ENCODE results near the gene PIK3R6. TPM values are rescaled to one million over a fixed set of nuclear protein-coding genes. Genes with fewer than 3 reads are reported as not detected.

Gene PIK3R6
- total and polyA plus RNA-seq, 2 experiments from 2014 or later: 0.11 to 0.24 TPM

DNA sequence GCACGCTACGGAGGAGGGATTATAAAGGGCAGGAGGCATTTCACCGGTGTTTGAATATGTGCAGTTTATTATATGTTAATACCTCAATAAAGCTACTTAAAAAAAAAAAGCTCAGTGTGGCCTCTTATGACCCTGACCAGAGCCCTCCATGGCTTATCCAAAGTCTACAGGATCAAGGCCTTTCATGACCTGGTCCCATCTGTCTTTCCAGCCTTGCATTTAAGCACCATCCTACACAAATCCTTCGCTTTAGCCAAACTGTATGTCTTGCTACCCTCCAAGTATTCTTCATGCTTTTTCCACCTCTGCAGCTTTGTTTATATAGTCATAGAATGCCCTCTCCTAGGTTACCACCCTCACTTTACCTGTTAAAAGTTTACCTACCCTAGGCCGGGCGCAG, 74.8 kb downstream of the PIK3R6 start:
- Histone ChIP-seq H2AFZ (no peak overlapping the region), H3K9me2 (ENCODE audit: insufficient read depth) (no peaks in the 10 kb centered on the region), H3K79me2 (replicated peaks; ENCODE audit: insufficient read depth) (no peaks in the 10 kb centered on the region), H3K4me3 (no peak overlapping the region), H3F3A (replicated peaks; ENCODE audit: low read depth) (no peaks in the 10 kb centered on the region), H3K4me2 (no peak overlapping the region), H4K20me1 (replicated peaks; ENCODE audit: insufficient read depth) (no peaks in the 10 kb centered on the region), H3K36me3 (ENCODE audit: insufficient read depth) (no peaks in the 10 kb centered on the region), H3K27ac (ENCODE audit: low read depth) (no peak overlapping the region), H3K4me1 (ENCODE audit: insufficient read depth) (peaks cover 11% of the 10 kb centered on the region; the same call in 1 of the 2 replicates), H3K27me3 (ENCODE audit: insufficient read depth) (no peaks in the 10 kb centered on the region)
- DNase-seq (ENCODE audit: low spot score) (no peak), ATAC-seq (no peak)
- Mint-ChIP-seq H3K4me1 (peaks cover 17% of the 10 kb centered on the region), H3K36me3 (ENCODE audit: low read depth) (peaks cover 11% of the 10 kb centered on the region; the same call in 2 of the 3 replicates), H3K27me3 (ENCODE audit: insufficient read depth, low read depth, poor library complexity) (peaks cover 3% of the 10 kb centered on the region), H3K27ac (no peak overlapping the region), H3K9me3 (peaks cover 17% of the 10 kb centered on the region), H3K4me3 (no peak overlapping the region)
- TF ChIP-seq, protein P1, sequence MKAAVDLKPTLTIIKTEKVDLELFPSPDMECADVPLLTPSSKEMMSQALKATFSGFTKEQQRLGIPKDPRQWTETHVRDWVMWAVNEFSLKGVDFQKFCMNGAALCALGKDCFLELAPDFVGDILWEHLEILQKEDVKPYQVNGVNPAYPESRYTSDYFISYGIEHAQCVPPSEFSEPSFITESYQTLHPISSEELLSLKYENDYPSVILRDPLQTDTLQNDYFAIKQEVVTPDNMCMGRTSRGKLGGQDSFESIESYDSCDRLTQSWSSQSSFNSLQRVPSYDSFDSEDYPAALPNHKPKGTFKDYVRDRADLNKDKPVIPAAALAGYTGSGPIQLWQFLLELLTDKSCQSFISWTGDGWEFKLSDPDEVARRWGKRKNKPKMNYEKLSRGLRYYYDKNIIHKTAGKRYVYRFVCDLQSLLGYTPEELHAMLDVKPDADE (IDR thresholded peaks at IDR 0.05): no peak
- TF ChIP-seq POLR2AphosphoS5 (IDR thresholded peaks at IDR 0.05; ENCODE audit: low read depth): no peak
- no peak for TF ChIP-seq ZNF331 (CRISPR knock-in tag; IDR thresholded peaks at IDR 0.05; ENCODE audit: low read depth)
- TF ChIP-seq, protein P2, sequence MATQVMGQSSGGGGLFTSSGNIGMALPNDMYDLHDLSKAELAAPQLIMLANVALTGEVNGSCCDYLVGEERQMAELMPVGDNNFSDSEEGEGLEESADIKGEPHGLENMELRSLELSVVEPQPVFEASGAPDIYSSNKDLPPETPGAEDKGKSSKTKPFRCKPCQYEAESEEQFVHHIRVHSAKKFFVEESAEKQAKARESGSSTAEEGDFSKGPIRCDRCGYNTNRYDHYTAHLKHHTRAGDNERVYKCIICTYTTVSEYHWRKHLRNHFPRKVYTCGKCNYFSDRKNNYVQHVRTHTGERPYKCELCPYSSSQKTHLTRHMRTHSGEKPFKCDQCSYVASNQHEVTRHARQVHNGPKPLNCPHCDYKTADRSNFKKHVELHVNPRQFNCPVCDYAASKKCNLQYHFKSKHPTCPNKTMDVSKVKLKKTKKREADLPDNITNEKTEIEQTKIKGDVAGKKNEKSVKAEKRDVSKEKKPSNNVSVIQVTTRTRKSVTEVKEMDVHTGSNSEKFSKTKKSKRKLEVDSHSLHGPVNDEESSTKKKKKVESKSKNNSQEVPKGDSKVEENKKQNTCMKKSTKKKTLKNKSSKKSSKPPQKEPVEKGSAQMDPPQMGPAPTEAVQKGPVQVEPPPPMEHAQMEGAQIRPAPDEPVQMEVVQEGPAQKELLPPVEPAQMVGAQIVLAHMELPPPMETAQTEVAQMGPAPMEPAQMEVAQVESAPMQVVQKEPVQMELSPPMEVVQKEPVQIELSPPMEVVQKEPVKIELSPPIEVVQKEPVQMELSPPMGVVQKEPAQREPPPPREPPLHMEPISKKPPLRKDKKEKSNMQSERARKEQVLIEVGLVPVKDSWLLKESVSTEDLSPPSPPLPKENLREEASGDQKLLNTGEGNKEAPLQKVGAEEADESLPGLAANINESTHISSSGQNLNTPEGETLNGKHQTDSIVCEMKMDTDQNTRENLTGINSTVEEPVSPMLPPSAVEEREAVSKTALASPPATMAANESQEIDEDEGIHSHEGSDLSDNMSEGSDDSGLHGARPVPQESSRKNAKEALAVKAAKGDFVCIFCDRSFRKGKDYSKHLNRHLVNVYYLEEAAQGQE (IDR thresholded peaks at IDR 0.05; ENCODE audit: unreplicated experiment): no peak

DNA sequence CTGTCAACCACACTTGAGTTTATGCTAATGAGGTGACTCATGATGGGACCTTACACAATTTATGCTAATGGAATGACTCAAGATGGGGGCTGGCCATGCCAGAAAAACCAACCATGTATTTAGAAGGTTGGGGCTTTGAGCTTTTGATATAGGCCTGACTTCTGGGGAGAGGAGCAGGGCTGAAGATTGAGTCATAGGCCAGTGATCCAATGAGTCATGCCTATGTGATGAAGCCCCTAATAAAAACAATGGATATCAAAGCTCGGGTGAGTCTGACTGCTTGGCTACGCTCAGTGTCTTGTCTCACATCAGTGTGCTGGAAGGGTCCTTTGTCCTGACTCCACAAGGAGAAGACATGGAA, 75.6 kb downstream of the PIK3R6 start:
- H3K4me1 ChIP-seq (ENCODE audit: insufficient read depth): peaks cover 11% of the 10 kb centered on the region; the same call in 1 of the 2 replicates
- no peak overlapping the region for H3K27ac Mint-ChIP-seq
- no peaks in the 10 kb centered on the region for H3K27me3 Mint-ChIP-seq (ENCODE audit: insufficient read depth, low read depth, poor library complexity)
- H3F3A ChIP-seq (replicated peaks; ENCODE audit: low read depth): no peaks in the 10 kb centered on the region
- no peak overlapping the region for H3K27ac ChIP-seq (ENCODE audit: low read depth)
- peaks cover 17% of the 10 kb centered on the region for H3K9me3 Mint-ChIP-seq
- no peaks in the 10 kb centered on the region for H3K9me2 ChIP-seq (ENCODE audit: insufficient read depth)
- H3K4me2 ChIP-seq: no peak overlapping the region
- no peaks in the 10 kb centered on the region for H3K36me3 ChIP-seq (ENCODE audit: insufficient read depth)
- H3K27me3 ChIP-seq (ENCODE audit: insufficient read depth): no peaks in the 10 kb centered on the region
- no peak overlapping the region for H3K4me3 ChIP-seq
- peaks cover 17% of the 10 kb centered on the region for H3K4me1 Mint-ChIP-seq
- H3K79me2 ChIP-seq (replicated peaks; ENCODE audit: insufficient read depth): no peaks in the 10 kb centered on the region
- ATAC-seq: no peak
- H4K20me1 ChIP-seq (replicated peaks; ENCODE audit: insufficient read depth): no peaks in the 10 kb centered on the region
- H3K36me3 Mint-ChIP-seq (ENCODE audit: low read depth): peaks cover 11% of the 10 kb centered on the region; the same call in 2 of the 3 replicates
- H3K4me3 Mint-ChIP-seq: no peak overlapping the region
- TF ChIP-seq, protein P2 (IDR thresholded peaks at IDR 0.05; ENCODE audit: unreplicated experiment): no peak
- TF ChIP-seq JUNB (IDR thresholded peaks at IDR 0.05; ENCODE audit: unreplicated experiment) (no peak), EZH2phosphoT487 (IDR thresholded peaks at IDR 0.05; ENCODE audit: unreplicated experiment) (no peak), STAT1 (IDR thresholded peaks at IDR 0.05; ENCODE audit: unreplicated experiment) (no peak), POLR2AphosphoS5 (IDR thresholded peaks at IDR 0.05; ENCODE audit: low read depth) (no peak)
- TF ChIP-seq, protein P3, sequence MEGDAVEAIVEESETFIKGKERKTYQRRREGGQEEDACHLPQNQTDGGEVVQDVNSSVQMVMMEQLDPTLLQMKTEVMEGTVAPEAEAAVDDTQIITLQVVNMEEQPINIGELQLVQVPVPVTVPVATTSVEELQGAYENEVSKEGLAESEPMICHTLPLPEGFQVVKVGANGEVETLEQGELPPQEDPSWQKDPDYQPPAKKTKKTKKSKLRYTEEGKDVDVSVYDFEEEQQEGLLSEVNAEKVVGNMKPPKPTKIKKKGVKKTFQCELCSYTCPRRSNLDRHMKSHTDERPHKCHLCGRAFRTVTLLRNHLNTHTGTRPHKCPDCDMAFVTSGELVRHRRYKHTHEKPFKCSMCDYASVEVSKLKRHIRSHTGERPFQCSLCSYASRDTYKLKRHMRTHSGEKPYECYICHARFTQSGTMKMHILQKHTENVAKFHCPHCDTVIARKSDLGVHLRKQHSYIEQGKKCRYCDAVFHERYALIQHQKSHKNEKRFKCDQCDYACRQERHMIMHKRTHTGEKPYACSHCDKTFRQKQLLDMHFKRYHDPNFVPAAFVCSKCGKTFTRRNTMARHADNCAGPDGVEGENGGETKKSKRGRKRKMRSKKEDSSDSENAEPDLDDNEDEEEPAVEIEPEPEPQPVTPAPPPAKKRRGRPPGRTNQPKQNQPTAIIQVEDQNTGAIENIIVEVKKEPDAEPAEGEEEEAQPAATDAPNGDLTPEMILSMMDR (conservative IDR thresholded peaks at IDR 0.05; ENCODE audit: low read depth in 2 of 2): no peak
- H2AFZ ChIP-seq: no peak overlapping the region
- no peak for DNase-seq (ENCODE audit: low spot score)
